ENCODE measurements around the gene APBA2.
A peak's percentile ranks its signal among the peaks of the same experiment; 100 is the strongest.

Gene APBA2

DNA sequence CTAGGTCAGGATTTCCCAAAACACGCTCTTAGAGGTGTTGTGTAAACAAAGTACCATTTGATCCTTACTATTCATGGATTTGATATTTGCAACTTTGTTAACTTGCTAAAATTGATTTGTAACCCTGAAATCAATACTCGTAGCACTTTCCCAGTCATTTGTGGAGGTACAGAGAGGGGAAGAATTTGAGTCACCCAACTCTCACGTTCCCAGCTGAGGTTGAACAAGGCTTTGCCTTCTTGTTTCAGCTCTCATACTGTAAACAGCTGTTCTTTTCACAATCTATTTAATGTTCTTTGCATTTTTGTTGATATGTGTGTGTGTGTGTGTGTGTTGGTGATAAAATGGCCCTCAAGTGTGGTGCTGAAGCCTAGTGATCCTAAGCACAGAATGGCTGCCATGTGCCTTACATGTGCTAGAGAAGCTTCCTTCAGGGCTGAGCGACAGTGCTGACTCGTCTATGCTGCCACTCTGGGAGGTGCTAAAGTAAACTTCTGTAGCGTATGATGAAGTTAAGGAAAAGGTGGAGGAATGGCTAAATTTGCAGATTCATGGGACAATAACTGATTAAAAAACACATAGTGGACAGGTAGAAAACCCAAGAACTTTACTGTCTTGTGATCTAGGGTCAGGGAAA, 173.2 kb downstream of the APBA2 start:
- DNase-seq (ENCODE audit: low spot score), result no peak

GRCh38 chr15:29059871-29060640, 174.3 kb downstream of the APBA2 start:
- no peak for DNase-seq (ENCODE audit: low spot score)

DNA sequence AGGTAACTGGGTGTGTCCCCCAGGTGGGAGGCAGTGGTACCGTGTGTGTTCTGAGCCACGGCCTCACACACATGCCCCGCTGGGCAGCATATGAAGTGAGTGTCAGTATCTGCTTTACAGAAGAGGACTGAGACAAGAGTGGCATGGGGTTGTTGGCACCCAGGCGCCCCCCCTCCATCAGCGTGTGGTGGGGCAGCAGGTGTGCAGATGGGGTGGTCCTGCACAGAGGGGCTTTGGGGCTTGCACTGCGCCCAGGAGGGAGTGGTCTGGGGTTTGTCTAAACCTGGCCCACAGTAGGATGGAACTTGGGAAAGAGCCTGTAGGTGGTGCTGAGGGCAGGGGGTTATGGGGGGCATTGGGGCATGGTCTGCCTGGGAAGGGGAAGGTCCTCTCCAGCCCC, 176.0 kb downstream of the APBA2 start:
- no peak for DNase-seq (ENCODE audit: low spot score)

DNA sequence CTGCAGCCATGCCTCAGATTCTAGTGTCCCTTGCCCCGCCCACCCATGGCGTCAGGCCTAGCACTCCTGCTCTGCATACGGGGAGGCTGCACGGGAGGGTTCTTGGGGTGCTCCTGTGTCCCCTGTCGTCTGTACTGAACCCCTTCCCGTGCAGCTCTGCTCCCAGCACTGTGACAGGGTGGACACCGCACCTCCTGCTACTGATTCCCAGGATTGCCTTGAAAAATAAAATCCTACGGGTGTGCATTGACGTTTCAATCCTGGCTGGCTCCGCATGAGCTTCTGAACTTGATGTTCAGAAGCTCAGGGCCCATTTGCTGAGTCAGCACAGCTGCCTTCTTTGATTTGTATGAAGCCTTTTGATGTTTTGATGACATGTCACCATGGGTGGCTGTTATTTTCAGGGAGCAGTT, 176.4 kb downstream of the APBA2 start:
- DNase-seq (ENCODE audit: low spot score), result peak; percentile 17

- no peak for DNase-seq (ENCODE audit: low spot score)
These were observed 176.9 kb downstream of the APBA2 start for GRCh38 chr15:29062626-29063025.

- no peak for DNase-seq (ENCODE audit: low spot score)
These were observed 177.9 kb downstream of the APBA2 start for GRCh38 chr15:29063646-29064045.

GRCh38 chr15:29064290-29064689, 178.5 kb downstream of the APBA2 start:
- DNase-seq (ENCODE audit: low spot score), result no peak

- DNase-seq (ENCODE audit: low spot score), result no peak
These were observed 179.0 kb downstream of the APBA2 start for GRCh38 chr15:29064731-29065130.

GRCh38 chr15:29065571-29065970, 179.8 kb downstream of the APBA2 start:
- no peak for DNase-seq (ENCODE audit: low spot score)

DNA sequence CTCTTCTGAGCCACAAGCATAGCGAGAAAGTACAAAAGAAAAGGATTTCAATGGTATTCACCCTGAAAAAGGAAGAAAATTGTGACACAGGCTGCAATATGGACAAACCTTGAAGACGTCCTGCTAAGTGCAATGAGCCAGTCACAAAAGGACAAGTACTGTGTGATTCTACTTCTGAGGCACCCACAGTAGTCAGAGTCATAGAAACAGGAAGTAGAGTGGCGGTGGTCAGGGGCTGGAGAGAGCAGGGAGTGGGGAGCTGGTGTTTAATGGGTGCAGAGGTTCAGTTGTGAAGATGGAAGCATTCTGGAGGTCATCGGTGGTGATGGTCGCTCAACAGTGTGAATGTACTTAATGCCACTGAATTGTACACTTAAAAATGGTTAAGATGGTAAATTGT, 180.5 kb downstream of the APBA2 start:
- no peak for DNase-seq (ENCODE audit: low spot score)

GRCh38 chr15:29066838-29067237, 181.1 kb downstream of the APBA2 start:
- DNase-seq (ENCODE audit: low spot score), result no peak

GRCh38 chr15:29067949-29068348, 182.2 kb downstream of the APBA2 start:
- no peak for DNase-seq (ENCODE audit: low spot score)

GRCh38 chr15:29070471-29071231, 184.9 kb downstream of the APBA2 start:
- no peak for DNase-seq (ENCODE audit: low spot score)

- DNase-seq (ENCODE audit: low spot score), result no peak
These were observed 185.6 kb downstream of the APBA2 start for GRCh38 chr15:29071232-29071881.

DNA sequence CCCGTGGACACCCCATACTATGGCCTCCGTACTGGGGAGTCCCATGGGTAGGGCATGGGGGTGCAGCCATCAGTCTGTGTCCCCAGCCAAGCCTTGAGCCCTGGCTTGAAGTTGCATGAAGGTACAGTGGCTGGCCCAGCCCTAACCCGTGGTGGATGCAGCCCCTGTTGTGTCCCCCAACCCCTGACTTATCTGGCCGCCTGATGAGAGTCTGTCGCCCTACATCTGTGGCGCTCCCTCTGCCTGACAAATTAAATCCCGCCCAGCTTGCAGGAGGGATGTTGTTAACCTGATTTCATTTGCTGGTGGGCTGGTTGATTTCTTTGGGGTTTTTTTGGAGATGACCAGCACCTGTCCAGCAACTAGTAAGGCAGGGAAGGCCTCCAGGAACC, 186.1 kb downstream of the APBA2 start:
- DNase-seq (ENCODE audit: low spot score), result no peak

GRCh38 chr15:29072444-29072843, 186.7 kb downstream of the APBA2 start:
- DNase-seq (ENCODE audit: low spot score), result no peak

DNA sequence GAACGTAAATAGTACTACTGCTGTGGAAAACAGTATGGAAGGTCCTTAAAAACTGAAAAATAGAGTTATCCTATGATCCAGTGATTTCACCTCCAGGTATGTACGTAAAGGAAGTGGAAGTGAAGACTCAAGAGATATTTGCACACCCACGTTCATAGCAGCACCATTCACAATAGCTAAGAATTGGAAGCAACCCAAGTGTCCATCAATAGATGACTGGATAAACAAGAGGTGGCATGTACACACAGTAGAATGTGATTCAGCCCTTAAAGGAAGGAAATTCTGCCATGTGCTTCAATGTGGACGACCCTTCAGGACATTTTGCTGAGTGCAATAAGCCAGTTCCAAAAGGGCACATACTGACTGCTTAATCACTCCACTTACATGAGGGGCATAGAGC, 188.3 kb downstream of the APBA2 start:
- DNase-seq (ENCODE audit: low spot score), result no peak

DNA sequence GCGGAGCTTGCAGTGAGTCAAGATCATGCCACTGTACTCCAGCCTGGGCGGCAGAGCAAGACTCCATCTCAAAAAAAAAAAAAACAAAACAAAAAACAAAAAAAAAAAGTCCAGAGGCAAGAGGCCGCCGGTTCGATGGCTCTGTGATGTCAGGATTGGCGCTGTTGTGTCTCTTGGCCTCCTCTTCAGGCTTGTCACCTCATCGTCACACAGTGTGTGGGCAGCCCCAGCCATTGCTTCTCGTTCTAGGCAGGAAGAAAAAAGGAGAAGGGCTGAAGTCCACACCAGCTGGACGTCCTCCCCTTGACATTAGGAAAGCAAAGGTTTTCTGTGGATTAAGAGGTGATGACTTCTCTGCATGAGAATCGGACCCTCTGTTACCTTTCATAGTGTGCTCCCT, 192.8 kb downstream of the APBA2 start:
- DNase-seq (ENCODE audit: low spot score), result no peak

- DNase-seq (ENCODE audit: low spot score), result no peak
These were observed 193.7 kb downstream of the APBA2 start for GRCh38 chr15:29079479-29079878.

- DNase-seq (ENCODE audit: low spot score), result no peak
These were observed 196.0 kb downstream of the APBA2 start for GRCh38 chr15:29081781-29082180.

GRCh38 chr15:29083161-29083560, 197.4 kb downstream of the APBA2 start:
- DNase-seq (ENCODE audit: low spot score), result no peak

- DNase-seq (ENCODE audit: low spot score), result no peak
These were observed 198.1 kb downstream of the APBA2 start for GRCh38 chr15:29083858-29084257.

DNA sequence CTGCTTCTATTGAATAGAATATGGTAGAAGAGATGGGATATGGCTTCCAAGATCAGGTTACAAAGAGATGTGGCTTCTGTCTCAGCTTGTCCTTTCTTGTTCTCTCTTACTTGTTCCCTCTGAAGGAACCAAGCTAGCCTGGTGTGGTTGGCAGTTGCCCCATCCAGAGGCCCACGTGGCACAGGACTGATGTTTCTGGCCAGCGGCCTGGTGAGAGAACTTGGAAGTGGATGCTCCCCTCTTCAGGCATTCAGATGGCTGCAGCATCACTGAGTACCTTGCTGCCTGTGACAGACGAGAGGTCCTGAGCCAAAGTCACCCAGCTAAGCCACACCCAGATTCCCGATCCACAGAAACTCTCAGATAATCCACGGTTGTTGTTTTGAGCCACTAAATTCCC, 200.2 kb downstream of the APBA2 start:
- no peak for DNase-seq (ENCODE audit: low spot score)

Measured in SW480 (cell line).